HCT116 (cell line): Measurements from ENCODE around the gene MBOAT7. TPM values are rescaled to one million over a fixed set of nuclear protein-coding genes. Genes with fewer than 3 reads are reported as not detected.

ENCODE experiments used
- ATAC-seq: fragments of 200-7000 bp; cut with Tn5 transposase; 2 replicates; pipeline ENCODE4 v1.9.1; 2020; ENCODE audit warnings: mild to moderate bottlenecking, moderate library complexity
- BruUV-seq: library from RNA; stranded (reverse); fragments of 400-500 nt; replicated peaks from 2 replicates; lab custom pipeline; 2021; lab: Mats Ljungman, UMichigan
- CTCF ChIA-PET: fragments of 300-600 bp; sonication (Branson Sonifier 250); formaldehyde crosslinking; loops from one replicate; lab custom pipeline; 2021; ENCODE audit warnings: antibody characterized with exemption; lab: Charles Lee
- POLR2A ChIA-PET: fragments of 300-600, 350-600 bp; sonication (Branson Sonifier 250); formaldehyde crosslinking; loops from one replicate; lab custom pipeline; 2021; ENCODE audit warnings: antibody characterized with exemption; lab: Charles Lee
- RAD21 ChIA-PET, 2 experiments: fragments of 300-600 bp; sonication (Branson Sonifier 250); formaldehyde crosslinking; loops; one replicate each; lab custom pipeline; 2023; ENCODE audit warnings: low total read pairs in 2 of 2; ENCODE audit not compliant: uncharacterized antibody in 2 of 2, unreplicated experiment in 2 of 2, low non-redundant PET in 1 of 2; lab: Charles Lee
- DNase-seq: peaks from one replicate; pipeline ENCODE4 v3.0.0-alpha.2; 2010; ENCODE audit warnings: low read depth, low spot score
- H2AFZ ChIP-seq: fragments of 200-600 bp; shearing (Covaris generic), sonication (generic); 2 replicates; pipeline ENCODE4 v1.6.1; 2017; ENCODE audit warnings: low read depth, mixed run types, mixed read lengths, antibody characterized with exemption, low read length; ENCODE audit not compliant: poor library complexity, severe bottlenecking
- H3K27ac ChIP-seq: 2 replicates; pipeline ENCODE4 v1.5.1; 2012; ENCODE audit warnings: low read depth, low read length
- H3K27me3 ChIP-seq: fragments of 200-600 bp; sonication (generic); 2 replicates; pipeline ENCODE4 v1.6.1; 2016; ENCODE audit warnings: mixed run types, low read length, mixed read lengths; ENCODE audit not compliant: insufficient read depth
- H3K36me3 ChIP-seq, 2 experiments: fragments of 200-500 bp in 1 of 2; fragments of 200-600 bp in 1 of 2; sonication (Bioruptor generic) in 1 of 2; sonication (generic) in 1 of 2; 2 replicates each; pipeline versions ENCODE4 v1.5.1 to v1.6.1; 2014 to 2016; ENCODE audit warnings: low read length in 2 of 2, inconsistent platforms in 1 of 2, mixed read lengths in 1 of 2, mixed run types in 1 of 2; ENCODE audit not compliant: insufficient read depth in 2 of 2, control insufficient read depth in 1 of 2
- H3K4me1 ChIP-seq, 2 experiments: fragments of 200-600 bp in 1 of 2; sonication (generic) in 1 of 2; 2 replicates each; pipeline versions ENCODE4 v1.5.1 to v1.6.1; 2012 to 2017; ENCODE audit warnings: low read length in 2 of 2, inconsistent platforms in 1 of 2, mild to moderate bottlenecking in 1 of 2, mixed read lengths in 1 of 2, mixed run types in 1 of 2, moderate library complexity in 1 of 2; ENCODE audit not compliant: insufficient read depth in 2 of 2, control insufficient read depth in 1 of 2
- H3K4me2 ChIP-seq: fragments of 200-600 bp; sonication (generic); 2 replicates; pipeline ENCODE4 v1.6.1; 2017; ENCODE audit warnings: mixed run types, low read length, mixed read lengths
- H3K4me3 ChIP-seq, 2 experiments: fragments of 200-600 bp in 1 of 2; sonication (generic) in 1 of 2; replicated peaks in 1 of 2; 2 replicates each; pipeline ENCODE4 v1.5.1; 2011 to 2016; ENCODE audit warnings: low read length in 2 of 2, control low read depth in 1 of 2, low read depth in 1 of 2, mild to moderate bottlenecking in 1 of 2, mixed read lengths in 1 of 2, mixed run types in 1 of 2
- H3K79me2 ChIP-seq: fragments of 200-600 bp; sonication (generic); 2 replicates; pipeline ENCODE4 v1.6.1; 2017; ENCODE audit warnings: mild to moderate bottlenecking, mixed run types, low read length, moderate library complexity, mixed read lengths; ENCODE audit not compliant: insufficient read depth
- H3K9ac ChIP-seq: fragments of 200-600 bp; sonication (generic); 2 replicates; pipeline ENCODE4 v1.6.1; 2016; ENCODE audit warnings: low read length, mixed read lengths
- H3K9me2 ChIP-seq: fragments of 200-600 bp; sonication (generic), shearing (Covaris generic); 2 replicates; pipeline ENCODE4 v1.6.1; 2017; ENCODE audit warnings: mixed run types, mild to moderate bottlenecking, moderate library complexity; ENCODE audit not compliant: insufficient read depth
- H3K9me3 ChIP-seq, 2 experiments: fragments of 200-500 bp in 1 of 2; fragments of 200-600 bp in 1 of 2; sonication (Bioruptor generic) in 1 of 2; sonication (generic) in 1 of 2; 2 replicates each; pipeline ENCODE4 v1.6.1; 2014 to 2017; ENCODE audit warnings: low read length in 2 of 2, mixed read lengths in 2 of 2, inconsistent platforms in 1 of 2, low read depth in 1 of 2, mild to moderate bottlenecking in 1 of 2, mixed run types in 1 of 2, moderate library complexity in 1 of 2; ENCODE audit not compliant: control insufficient read depth in 1 of 2, insufficient read depth in 1 of 2
- H4K20me1 ChIP-seq: fragments of 200-600 bp; sonication (generic), shearing (Covaris generic); 2 replicates; pipeline ENCODE4 v1.6.1; 2017; ENCODE audit warnings: mixed run types, mild to moderate bottlenecking, moderate library complexity; ENCODE audit not compliant: insufficient read depth
- ATF3 ChIP-seq: IDR thresholded peaks from 2 replicates; pipeline ENCODE4 v1.6.1; 2012
- CBX3 ChIP-seq: IDR thresholded peaks from 2 replicates; pipeline ENCODE4 v1.6.1; 2012; ENCODE audit warnings: low read depth
- CEBPB ChIP-seq: IDR thresholded peaks from 2 replicates; pipeline ENCODE4 v1.6.1; 2012; ENCODE audit warnings: low read depth
- EGR1 ChIP-seq: IDR thresholded peaks from 2 replicates; pipeline ENCODE4 v1.6.1; 2012; ENCODE audit warnings: low read depth
- ELF1 ChIP-seq: IDR thresholded peaks from 2 replicates; pipeline ENCODE4 v1.6.1; 2012; ENCODE audit warnings: low read depth, borderline replicate concordance
- EZH2phosphoT487 ChIP-seq: fragments of 200-600 bp; IDR thresholded peaks from 2 replicates; pipeline ENCODE4 v1.6.1; 2018; ENCODE audit warnings: antibody characterized with exemption, borderline replicate concordance
- POLR2AphosphoS5 ChIP-seq: IDR thresholded peaks from 2 replicates; pipeline ENCODE4 v1.6.1; 2011; ENCODE audit warnings: mild to moderate bottlenecking, low read depth, low read length, moderate library complexity
- RAD21 ChIP-seq: IDR thresholded peaks from 2 replicates; pipeline ENCODE4 v1.6.1; 2012; ENCODE audit warnings: low read depth, mild to moderate bottlenecking
- SP1 ChIP-seq: IDR thresholded peaks from 2 replicates; pipeline ENCODE4 v1.6.1; 2012; ENCODE audit warnings: low read depth
- ZNF274 ChIP-seq: fragments of 200-500 bp; sonication (Bioruptor generic); IDR thresholded peaks from 2 replicates; pipeline ENCODE4 v1.6.1; 2014; ENCODE audit warnings: mild to moderate bottlenecking, low read depth, low read length, inconsistent platforms
- intact Hi-C: fragments of 100-400 bp; cut with micrococcal nuclease; formaldehyde crosslinking; loops from 2 replicates; pipeline ENCODE4 v1.10.0; 2022
- total RNA-seq: library from RNA; stranded (reverse); gene quantifications from one replicate; pipeline ENCODE4 v1.2.1, GENCODE V29; 2021; ENCODE audit not compliant: unreplicated experiment

Gene MBOAT7
- total RNA-seq, 1 experiment from 2014 or later: 113 TPM

GRCh38 chr19:54173951-54174834 lies 15.2 kb downstream of the MBOAT7 start:
- no TSS peak for BruUV-seq
- Histone ChIP-seq H4K20me1 (no peaks in the 10 kb centered on the region), H3K36me3 (peaks cover 10 to 13% of the 10 kb centered on the region in 2 experiments; a peak in 3 of 4 replicates), H3K79me2 (0 out of 2 replicates have a peak, but pooled peaks cover 3% of the 10 kb centered on the region), H3K27ac (peak overlapping the region; percentile 86), H3K4me2 (no peak overlapping the region), H3K9me2 (no peaks in the 10 kb centered on the region), H3K27me3 (no peaks in the 10 kb centered on the region), H3K9ac (no peak overlapping the region), H3K4me3 (no peak overlapping the region), H3K4me1 (peaks cover 8 to 19% of the 10 kb centered on the region in 2 experiments; a peak in 2 of 4 replicates), H3K9me3 (no peaks in the 10 kb centered on the region), H2AFZ (no peak overlapping the region)
- TF ChIP-seq ELF1 (no peak), CEBPB (no peak), RAD21 (no peak)
- ChIA-PET POLR2A (interaction anchor here (0.9 to 2.0 kb wide), 4 partner anchors 12 to 37 kb away, joined by 3 to 29 read pairs (median 11); partner anchors contain the start of genes CNOT3, MBOAT7 and RPS9), CTCF (interaction anchor here (1.2 to 2.6 kb wide), 4 partner anchors 10 to 37 kb away, joined by 3 to 22 read pairs (median 5); partner anchors contain the start of genes CNOT3, LENG1 and MBOAT7), RAD21 (no interaction called here)
- intact Hi-C loops: loop anchor here (2.0 kb wide), 1 partner anchor 57 kb away; no protein-coding TSS in a partner anchor
- no peak for DNase-seq
- ATAC-seq: no peak

- CTCF ChIA-PET: interaction anchor here (0.6 to 2.6 kb wide), 6 partner anchors 9 to 52 kb away, joined by 3 to 22 read pairs (median 4); partner anchors contain the start of genes CNOT3, LENG1 and MBOAT7
- H3K36me3 ChIP-seq: peaks cover 5 to 8% of the 10 kb centered on the region in 2 experiments; a peak in 2 of 4 replicates
- H3K4me3 ChIP-seq: peak overlapping the region; percentile 69 to 85; a peak in 3 of 4 replicates
- POLR2A ChIA-PET: interaction anchor here (0.9 to 2.0 kb wide), 4 partner anchors 13 to 36 kb away, joined by 3 to 29 read pairs (median 11); partner anchors contain the start of genes CNOT3, MBOAT7 and RPS9
- no peaks in the 10 kb centered on the region for H3K27me3 ChIP-seq
- BruUV-seq: TSS peak; percentile 32
- no peak for ATAC-seq
- peak overlapping the region; percentile 86 for H3K27ac ChIP-seq
- H3K9ac ChIP-seq: no peak overlapping the region
- intact Hi-C loops: loop anchor here (2.0 kb wide), 1 partner anchor 57 kb away; no protein-coding TSS in a partner anchor
- no peak for DNase-seq
- H2AFZ ChIP-seq: no peak overlapping the region
- no peaks in the 10 kb centered on the region for H3K9me3 ChIP-seq
- TF ChIP-seq SP1 (no peak), EGR1 (no peak), CBX3 (no peak), POLR2AphosphoS5 (no peak), ZNF274 (no peak), ATF3 (no peak), EZH2phosphoT487 (no peak)
- H4K20me1 ChIP-seq: no peaks in the 10 kb centered on the region
- RAD21 ChIA-PET: interaction anchor here in 1 of 2 experiments (0.6 kb wide), 1 partner anchor 59 kb away, joined by 3 read pairs; no protein-coding TSS in a partner anchor
- peak overlapping the region; percentile 94 for H3K4me2 ChIP-seq
- peaks cover 8 to 21% of the 10 kb centered on the region in 2 experiments; a peak in 3 of 4 replicates for H3K4me1 ChIP-seq
- no peaks in the 10 kb centered on the region for H3K9me2 ChIP-seq
- H3K79me2 ChIP-seq: 0 out of 2 replicates have a peak, but pooled peaks cover 3% of the 10 kb centered on the region
Observed at GRCh38 chr19:54173359-54173699, 16.1 kb downstream of the MBOAT7 start.
